Thoracic aorta (tissue), 2 donors: ENCODE results near the gene TPPP2. TPM values are rescaled to one million over a fixed set of nuclear protein-coding genes. Genes with fewer than 3 reads are reported as not detected.

ENCODE experiments used
- ATAC-seq: fragments of 150-250 bp; one replicate; pipeline ENCODE4 v1.8.0; 2017; ENCODE audit warnings: low read depth; ENCODE audit not compliant: insufficient number of reproducible peaks, low FRiP score
- DNase-seq: peaks from one replicate; pipeline ENCODE4 v3.0.0-alpha.2; 2020; ENCODE audit warnings: low spot score
- H3K27ac ChIP-seq, 2 donors: fragments of 200-600 bp; sonication (generic); 1 replicate in 1 of 2; 2 replicates in 1 of 2; pipeline ENCODE4 v1.5.1; 2016; ENCODE audit warnings: mild to moderate bottlenecking in 2 of 2, moderate library complexity in 2 of 2
- H3K27me3 ChIP-seq: fragments of 200-600 bp; sonication (generic); replicated peaks from 2 replicates; pipeline ENCODE4 v1.6.0; 2016; ENCODE audit warnings: mild to moderate bottlenecking; ENCODE audit not compliant: insufficient read depth
- H3K36me3 ChIP-seq: fragments of 200-600 bp; sonication (generic); one replicate; pipeline ENCODE4 v1.5.1; 2016
- H3K4me1 ChIP-seq, 2 donors: fragments of 200-600 bp; sonication (generic); 1 replicate in 1 of 2; 2 replicates in 1 of 2; pipeline versions ENCODE4 v1.5.1 to v1.6.0; 2016; ENCODE audit warnings: low read depth in 2 of 2, mild to moderate bottlenecking in 1 of 2; ENCODE audit not compliant: control insufficient read depth in 1 of 2
- H3K4me3 ChIP-seq: fragments of 200-600 bp; sonication (generic); 2 replicates; pipeline ENCODE4 v1.5.1; 2016; ENCODE audit warnings: mild to moderate bottlenecking
- H3K9me3 ChIP-seq: fragments of 200-600 bp; sonication (generic); 2 replicates; pipeline ENCODE4 v1.5.1; 2016
- total RNA-seq, 2 donors: library from RNA; depleted of rRNA; stranded (reverse); fragments of >200 nt; gene quantifications; one replicate each; pipeline versions ENCODE4 v1.1.0 to v1.2.3, GENCODE V29; 2016
- TF ChIP-seq, protein P1 (sequence below): fragments of 200-600 bp; sonication (generic); IDR thresholded peaks from one replicate; pipeline ENCODE4 v1.5.1; 2019; ENCODE audit warnings: antibody characterized with exemption

TPPP2 gene
- total RNA-seq, 2 donors from 2014 or later = not detected

GRCh38 chr14:21025371-21026273, 4.4 kb upstream of the TPPP2 start:
- Histone ChIP-seq H3K9me3 (no peaks in the 10 kb centered on the region), H3K27me3 (no peaks in the 10 kb centered on the region), H3K4me1 (peaks cover 11 to 39% of the 10 kb centered on the region in 2 donors), H3K4me3 (peak overlapping the region; percentile 99), H3K27ac (peak overlapping the region; percentile 89 to 94), H3K36me3 (peaks cover 12% of the 10 kb centered on the region)
- peak; percentile 64 for ATAC-seq
- no peak for DNase-seq
- TF ChIP-seq, protein P1, sequence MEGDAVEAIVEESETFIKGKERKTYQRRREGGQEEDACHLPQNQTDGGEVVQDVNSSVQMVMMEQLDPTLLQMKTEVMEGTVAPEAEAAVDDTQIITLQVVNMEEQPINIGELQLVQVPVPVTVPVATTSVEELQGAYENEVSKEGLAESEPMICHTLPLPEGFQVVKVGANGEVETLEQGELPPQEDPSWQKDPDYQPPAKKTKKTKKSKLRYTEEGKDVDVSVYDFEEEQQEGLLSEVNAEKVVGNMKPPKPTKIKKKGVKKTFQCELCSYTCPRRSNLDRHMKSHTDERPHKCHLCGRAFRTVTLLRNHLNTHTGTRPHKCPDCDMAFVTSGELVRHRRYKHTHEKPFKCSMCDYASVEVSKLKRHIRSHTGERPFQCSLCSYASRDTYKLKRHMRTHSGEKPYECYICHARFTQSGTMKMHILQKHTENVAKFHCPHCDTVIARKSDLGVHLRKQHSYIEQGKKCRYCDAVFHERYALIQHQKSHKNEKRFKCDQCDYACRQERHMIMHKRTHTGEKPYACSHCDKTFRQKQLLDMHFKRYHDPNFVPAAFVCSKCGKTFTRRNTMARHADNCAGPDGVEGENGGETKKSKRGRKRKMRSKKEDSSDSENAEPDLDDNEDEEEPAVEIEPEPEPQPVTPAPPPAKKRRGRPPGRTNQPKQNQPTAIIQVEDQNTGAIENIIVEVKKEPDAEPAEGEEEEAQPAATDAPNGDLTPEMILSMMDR = no peak

DNA sequence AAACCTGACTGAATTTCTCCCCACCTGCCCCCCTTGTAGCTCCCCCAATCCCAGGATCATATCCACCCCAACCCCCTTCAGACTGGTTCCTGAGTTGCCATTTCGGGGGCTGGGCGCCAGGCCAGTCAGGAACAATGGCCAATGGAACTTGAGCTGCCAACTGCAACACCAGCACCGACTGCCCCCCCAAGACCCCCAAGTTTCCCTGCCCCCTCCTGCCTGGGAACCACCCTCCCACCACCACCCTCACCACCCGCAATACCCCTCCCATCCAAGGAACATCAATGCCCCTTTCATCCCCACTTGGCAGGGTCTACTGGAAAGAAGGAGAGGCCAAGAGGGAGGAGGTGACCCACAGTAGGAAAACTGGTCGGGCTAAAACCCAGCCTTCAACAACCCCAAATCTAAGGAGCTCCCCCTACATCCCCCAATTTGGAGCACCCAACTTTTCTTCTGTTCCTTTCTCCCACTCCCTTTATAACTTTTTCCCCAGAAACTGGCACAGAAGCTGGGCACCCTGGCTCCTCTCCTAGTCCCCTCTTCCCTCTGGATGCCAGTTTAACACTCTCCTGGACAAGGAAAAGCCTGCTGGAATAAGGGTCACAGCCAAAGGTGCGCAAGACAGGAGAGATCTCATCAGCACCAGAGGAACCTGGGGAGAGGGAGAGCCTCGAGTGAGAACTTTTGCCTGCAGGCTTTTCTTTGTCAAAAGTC, 3.6 kb upstream of the TPPP2 start:
- Histone ChIP-seq H3K27ac (peak overlapping the region; percentile 89 to 94), H3K4me1 (peaks cover 11 to 39% of the 10 kb centered on the region in 2 donors), H3K4me3 (peak overlapping the region; percentile 99), H3K9me3 (no peaks in the 10 kb centered on the region), H3K36me3 (peaks cover 4% of the 10 kb centered on the region), H3K27me3 (no peaks in the 10 kb centered on the region)
- DNase-seq (no peak), ATAC-seq (no peak)
- TF ChIP-seq, protein P1 = no peak

DNA sequence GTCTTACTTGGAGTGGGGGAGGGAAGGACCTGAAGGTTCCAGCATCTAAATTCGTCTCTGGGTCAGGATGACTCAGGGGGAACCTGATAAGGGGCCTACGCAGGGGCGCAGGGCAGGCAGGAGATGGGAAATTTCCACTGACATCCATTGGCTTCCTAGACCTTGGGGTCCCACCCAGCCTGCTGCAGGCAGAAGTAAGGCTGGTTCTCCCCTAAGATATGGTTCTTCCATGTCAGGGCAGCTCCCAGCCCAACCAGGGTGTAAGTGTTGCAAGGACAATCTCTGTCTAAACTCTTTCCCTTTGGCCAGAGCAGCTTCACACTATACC, 3.1 kb upstream of the TPPP2 start:
- Histone ChIP-seq H3K4me3 (no peak overlapping the region), H3K4me1 (peaks cover 11 to 39% of the 10 kb centered on the region in 2 donors), H3K9me3 (no peaks in the 10 kb centered on the region), H3K27me3 (no peaks in the 10 kb centered on the region), H3K27ac (peak overlapping the region; percentile 89 to 94), H3K36me3 (no peaks in the 10 kb centered on the region)
- no peak for ATAC-seq
- no peak for DNase-seq
- TF ChIP-seq, protein P1 = no peak

DNA sequence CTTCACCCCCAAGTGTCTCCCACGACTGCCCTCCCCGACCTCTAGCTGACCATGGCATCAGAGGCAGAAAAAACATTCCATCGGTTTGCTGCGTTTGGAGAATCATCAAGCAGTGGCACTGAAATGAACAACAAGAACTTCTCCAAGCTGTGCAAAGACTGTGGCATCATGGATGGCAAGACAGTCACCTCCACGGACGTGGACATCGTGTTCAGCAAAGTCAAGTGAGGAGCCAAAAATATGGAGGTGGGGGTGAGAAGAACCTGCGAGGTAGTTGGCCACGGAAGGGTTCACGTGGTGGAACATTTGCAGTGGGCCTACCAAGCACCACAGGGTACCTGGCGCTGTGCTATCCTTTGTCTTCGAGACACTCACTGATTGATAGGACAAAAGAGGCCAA, 514 bp downstream of the TPPP2 start:
- ATAC-seq = no peak
- TF ChIP-seq, protein P1 = no peak

More for the DNA sequence above, 514 bp downstream of the TPPP2 start:
- Histone ChIP-seq H3K27me3 (no peaks in the 10 kb centered on the region), H3K4me1 (peaks cover 11 to 15% of the 10 kb centered on the region in 2 donors), H3K27ac (no peak overlapping the region), H3K4me3 (no peak overlapping the region), H3K36me3 (no peaks in the 10 kb centered on the region), H3K9me3 (no peaks in the 10 kb centered on the region)
- DNase-seq = no peak
